GM21786 (cell line): Measurements from ENCODE around the gene FGR.
A peak's percentile ranks its signal among the peaks of the same experiment; 100 is the strongest.
"Not testable (repeated sequence)": the region's sequence is repeated elsewhere in the genome, so short reads cannot be mapped to it uniquely, and the experiment has no call there.

Source experiments
- ATAC-seq: cut with Tn5 transposase; IDR thresholded peaks from one replicate; pipeline ENCODE4 v1.9.1; 2021; ENCODE audit not compliant: unreplicated experiment

FGR gene

DNA sequence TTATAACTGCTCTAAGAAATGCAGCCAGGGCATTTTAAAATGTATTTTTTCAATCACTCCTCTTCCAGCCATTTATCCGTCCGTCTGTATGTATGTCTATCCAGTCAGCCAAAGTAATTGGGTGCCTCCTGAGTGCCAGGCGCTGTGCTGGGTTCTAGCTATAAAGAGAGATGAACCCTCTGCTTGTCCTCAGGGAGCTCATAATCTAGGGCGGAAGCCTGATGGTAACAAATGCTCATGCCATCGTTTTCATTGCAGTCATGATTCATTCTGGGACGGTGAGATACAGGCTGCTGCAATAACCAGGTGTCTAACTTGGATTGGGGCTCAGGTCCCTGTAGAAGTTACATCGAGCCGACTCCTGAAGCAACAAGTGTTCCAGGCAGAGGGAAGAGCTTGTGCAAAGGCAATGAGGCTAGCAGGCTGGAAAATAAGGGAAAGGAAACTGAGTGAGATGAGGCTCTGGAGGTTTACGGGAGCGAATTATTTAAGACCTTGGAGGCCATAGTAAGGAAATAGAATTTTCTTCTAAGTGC lies 25.4 kb upstream of the FGR start:
- ATAC-seq, result no peak

DNA sequence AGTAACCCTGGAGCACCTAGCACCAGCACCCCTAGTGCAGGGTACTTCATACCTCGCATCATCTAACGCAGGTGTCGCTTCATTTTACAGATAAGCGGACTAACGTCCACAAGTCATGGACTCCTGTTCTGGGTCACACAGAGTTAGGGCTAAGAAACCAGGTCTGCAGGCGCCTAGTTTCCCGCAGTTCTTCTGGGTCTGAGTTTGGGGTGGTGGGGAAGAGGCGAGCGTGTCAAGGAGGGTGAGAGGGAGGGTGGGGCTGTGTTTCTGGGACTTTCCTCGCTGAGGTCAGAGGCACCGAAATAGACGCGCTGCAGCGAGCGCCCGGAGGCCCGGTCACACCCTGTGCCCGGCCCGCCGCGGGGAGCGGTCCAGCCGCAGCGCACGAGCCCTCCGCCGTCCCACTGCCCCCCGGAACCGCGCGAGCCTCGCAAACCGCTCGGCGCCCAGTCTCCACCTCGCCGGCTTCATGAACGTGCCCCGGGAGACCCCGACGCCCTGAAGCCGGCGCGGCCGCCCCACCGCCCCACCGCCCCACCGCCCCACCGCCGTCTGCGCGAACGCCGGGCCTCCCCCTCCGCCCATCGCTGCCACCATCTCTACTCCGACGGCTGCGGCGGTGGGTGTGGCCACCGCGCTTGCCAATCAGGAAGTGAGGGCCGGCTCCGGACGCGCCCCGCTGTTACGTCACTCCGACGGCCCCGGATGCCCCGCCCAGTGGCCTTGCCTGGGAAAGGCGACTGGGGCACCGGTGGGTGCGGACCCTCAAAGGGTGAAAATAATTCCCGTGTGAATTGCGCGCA lies 24.7 kb upstream of the FGR start:
- peak; percentile 50 for ATAC-seq

DNA sequence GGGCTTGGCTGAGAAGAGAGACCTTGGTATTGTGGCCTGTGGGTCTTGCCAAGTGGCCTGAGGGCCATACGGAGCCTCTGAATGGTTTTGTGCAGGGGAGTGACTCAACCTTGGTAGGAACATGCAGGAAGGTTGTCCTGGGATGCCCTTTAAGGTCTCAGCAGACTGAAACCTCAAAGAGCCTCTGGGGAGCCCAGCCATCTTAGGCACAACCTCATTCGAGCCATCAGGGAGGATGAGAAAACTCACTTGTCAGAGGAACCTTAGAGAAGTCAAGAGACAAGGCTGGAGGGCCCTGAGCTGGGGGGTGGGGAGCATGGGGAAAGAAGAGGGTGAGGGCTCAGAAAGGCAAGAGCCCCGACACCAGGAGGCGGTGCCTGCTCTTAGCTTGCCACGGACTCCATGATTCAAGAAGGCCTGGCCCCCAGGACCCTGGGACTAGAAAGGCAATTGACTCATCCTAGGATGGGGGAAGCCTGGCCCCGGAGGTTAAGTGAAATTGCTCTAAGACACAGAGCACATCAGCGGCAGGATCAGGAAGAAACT lies 24.0 kb upstream of the FGR start:
- ATAC-seq, result peak; percentile 24

DNA sequence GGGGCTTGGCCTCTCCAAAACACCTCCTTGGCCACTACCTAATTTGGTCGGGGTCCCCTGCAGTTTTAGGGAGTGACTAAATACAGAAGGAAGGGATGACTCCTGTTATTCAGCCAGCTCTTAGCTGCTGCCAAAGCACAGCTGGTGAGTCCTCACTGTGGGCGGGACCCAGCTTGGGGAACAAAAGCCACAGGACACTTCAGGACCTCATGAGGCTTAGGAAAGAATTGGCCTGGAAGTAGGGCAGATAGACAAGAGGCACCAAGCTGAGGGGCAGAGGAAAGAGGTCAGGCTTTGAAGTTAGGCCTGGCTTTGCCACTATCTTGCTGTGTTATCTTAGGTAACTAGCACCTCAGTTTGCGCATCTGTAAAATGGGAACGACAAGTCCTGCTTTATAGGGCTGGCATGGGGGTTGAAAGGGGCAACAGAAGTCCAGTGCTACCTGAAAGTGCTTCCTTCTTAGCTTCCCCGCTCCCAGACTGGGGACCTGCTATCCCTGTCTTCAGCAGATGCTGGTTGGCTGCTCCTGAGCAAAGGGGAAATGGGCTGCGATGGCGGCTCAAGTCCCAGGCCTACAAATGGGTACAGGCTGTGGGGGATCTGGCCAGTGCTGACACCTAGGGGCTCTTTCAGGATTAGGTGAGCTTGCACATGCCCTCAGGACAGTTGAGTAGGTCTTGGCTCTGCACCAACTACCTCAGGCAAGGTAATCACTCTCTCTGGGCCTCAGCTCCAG lies 21.3 kb upstream of the FGR start:
- no peak for ATAC-seq

DNA sequence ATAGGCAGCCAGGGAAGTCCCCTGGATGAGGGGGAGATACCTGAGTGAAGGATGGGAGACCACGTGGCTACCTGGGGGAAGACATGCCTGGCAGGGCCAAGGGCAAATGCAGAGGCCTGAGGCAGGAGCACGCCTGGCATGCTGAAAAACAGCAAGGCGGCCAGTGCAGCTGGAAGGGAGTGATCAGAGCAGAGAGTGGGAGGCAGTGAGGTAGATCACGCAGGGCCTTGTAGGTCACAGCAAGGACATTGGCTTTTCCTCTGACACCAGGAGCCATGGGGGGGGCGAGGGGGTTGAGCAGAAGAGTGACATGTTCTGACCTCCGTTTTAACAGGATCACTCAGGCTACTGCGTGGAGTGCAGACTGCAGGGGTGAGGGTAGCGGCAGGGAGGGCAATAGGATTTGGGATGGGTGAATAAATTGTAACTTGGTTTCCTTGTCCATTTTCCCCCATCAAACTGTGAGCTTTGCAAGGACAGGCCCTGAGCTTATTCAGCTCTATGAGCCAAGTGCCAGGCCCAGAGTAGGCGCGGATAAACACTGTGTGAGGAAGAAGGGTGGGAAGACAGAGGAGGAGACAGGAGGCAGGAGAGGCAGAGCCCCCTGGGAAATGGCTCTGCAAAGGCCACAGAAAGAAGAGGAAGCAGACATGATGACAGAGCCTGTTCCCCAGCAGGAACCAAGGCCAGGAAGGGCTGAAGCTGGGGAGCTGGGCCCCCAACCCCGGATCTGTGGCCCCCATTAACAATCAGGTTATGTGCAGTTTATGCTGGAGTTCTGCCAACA lies 20.4 kb upstream of the FGR start:
- ATAC-seq, result no peak

DNA sequence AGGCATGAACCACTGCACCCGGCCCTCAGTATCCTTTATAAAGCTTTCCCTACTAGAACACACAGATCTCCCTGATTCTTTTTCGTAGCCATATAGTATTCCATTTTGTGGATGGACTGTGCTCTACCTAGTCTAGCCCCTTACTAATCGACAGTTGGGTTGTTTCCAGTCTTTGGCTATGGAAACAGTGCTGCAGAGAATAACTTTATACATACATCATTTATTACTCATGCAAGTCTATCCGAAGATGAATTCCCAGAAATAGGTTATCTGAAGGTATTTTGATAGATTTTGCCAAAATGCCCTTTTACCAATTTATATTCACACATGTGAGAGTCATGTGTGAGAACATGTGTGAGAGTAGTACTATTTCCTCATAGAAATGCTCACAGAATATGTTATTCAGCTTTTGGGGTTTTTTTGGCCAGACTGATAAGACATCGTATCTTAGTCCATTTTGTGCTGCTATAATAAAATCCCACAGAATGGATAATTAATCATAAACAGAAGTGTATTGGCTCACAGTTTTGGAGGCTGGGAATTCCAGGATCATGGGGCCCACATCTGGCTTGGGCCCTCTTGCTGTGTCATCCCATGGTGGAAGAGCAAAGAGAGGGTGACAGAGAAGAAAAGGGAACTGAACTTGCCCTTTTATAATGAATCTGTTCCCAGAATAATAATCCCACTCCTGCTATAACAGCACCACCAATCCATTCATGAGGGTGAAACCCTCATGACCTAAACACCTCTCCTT lies 17.3 kb upstream of the FGR start:
- no peak for ATAC-seq

DNA sequence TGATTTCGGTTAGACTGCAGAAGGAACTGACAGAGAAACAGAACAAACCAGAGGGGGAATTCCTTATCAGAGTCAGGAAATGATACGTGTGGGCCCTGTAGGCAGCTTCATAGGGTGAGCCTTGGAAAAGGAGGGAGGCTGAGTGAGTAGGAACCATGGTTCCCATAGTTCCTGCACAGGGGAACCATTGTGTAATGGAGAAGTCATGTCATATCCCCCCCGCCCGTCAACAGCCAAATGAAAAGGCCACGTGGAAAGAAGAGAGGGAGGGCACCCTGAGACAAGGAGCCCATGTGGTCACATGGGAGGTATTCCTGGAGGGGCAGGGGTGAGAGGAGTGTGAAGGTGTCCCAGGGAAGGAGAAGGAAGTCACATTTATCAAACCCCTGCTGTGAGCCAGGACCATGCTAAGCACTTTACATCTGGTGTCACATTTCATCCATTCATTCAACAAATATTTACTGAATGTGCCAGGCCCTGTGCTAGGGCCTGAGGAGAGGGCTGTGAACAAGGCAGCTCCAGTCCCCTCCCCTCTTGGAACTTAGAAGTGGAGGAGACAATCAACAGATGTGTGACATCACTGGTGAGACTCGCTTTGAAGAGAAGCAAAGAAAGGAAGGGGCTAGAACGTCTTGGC lies 15.7 kb upstream of the FGR start:
- ATAC-seq, result no peak

DNA sequence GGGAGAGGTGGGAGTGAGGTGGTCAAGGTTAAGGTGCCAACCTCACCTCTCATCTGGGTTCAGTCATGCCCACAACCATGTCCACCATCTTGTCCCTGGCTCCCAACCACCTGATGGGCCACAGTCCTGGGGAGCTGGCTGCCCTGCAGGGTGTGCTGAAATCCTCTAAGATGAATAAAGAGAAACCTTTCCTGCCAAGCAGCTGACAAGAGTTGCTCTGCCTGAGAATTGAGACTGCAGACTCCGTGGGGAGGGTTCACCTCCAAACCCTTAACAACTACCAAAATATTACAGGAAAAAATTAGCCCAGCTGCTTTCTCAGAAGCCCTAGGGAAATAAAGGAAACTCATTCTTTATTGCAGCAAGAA lies 15.2 kb upstream of the FGR start:
- ATAC-seq, result no peak

DNA sequence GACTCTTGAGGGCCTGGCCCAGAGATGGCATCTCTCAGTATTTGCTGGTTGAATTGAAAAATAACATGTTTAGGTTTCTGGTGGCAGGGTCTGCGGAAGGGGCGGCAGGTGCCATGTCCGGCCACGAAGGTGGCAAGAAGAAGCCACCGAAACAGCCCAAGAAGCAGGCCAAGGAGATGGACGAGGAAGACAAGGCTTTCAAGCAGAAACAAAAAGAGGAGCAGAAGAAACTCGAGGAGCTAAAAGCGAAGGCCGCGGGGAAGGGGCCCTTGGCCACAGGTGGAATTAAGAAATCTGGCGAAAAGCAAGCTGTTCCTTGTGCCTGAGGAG lies 14.3 kb upstream of the FGR start:
- ATAC-seq, result no peak

DNA sequence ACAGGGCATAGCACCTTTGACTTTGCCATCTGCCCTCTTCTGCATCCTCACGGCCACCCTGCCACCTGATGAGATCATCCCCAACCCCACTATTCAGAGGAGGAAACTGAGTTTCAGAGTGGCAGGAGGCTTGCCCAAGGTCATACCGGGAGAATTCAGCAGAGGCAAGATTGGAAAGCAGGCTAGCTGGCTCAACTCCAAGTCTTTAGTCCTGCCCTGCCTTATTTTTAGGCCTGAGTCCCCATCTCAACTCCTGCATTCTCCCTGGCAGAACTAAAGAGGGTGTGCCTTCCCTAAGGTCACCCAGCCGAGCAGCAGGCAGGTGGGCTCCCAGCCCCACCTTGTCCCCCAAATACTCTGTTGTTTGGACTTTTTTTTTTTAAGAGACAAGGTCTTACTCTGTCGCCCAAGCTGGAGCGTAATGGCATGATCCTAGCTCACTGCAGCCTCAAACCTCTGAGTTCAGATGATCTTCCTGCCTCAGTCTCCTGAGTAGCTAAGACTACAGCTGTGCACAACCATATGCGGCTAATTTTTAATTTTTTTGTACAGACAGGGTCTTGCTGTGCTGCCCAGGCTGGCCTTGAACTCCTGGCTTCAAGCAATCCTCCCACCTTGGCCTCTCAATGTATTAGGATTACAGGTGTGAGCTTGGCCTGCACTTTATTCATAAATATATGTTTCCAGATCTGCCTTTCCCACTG lies 13.8 kb upstream of the FGR start:
- ATAC-seq, result no peak

DNA sequence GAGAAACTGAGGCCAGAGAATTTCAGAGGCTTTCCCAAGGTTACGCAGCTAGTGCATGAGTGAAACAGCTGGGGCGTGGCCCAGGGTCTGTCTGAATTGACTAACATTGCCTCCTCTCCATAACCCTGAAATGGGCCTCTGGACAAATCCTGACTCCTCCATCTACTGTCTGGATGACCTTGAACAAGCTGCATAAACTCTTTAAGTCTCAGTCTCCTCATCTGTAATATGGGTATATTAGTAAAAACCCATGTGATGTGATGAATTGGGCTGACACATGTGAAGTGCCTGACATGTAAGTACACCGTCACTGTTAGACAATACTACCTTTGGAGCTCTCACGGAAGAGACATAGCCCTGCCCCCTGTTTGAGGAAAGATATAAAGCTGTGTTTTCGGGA lies 12.3 kb upstream of the FGR start:
- no peak for ATAC-seq

DNA sequence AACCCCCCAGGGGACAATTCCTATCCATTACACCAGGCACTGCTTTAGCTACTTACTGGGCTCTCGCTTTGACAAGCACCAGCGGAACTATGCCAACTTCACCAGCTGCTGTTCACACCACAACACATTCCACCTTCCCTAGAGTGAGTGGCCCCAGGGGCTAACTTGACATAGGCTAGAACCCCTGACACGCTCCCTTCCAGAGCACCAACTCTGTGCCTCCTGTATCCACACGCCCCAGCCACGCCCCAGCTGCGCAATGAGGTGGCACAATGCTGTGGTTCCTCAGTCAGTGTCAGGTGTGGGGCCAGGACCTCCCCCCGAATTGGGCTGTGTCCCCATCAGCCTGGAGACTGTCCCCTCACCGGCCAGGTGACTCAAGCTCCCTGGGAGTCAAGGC lies 11.7 kb upstream of the FGR start:
- no peak for ATAC-seq

DNA sequence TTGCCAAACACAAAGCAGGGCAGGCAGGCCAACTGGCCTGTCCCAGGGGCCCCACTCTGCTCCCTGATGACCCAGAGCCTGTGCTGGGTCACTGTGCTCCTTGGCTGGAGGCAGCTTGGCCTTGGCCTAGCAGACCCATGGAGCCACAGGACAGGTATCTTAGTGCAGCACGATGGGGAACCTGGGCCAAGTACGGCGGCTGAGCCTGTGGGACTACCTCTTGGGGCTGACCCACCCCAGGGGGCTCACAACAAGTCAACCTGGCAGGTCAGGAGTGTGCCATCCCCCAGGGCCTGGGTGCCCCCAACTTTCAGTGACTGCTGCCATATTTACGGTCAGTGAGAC lies 10.1 kb upstream of the FGR start:
- ATAC-seq, result no peak

DNA sequence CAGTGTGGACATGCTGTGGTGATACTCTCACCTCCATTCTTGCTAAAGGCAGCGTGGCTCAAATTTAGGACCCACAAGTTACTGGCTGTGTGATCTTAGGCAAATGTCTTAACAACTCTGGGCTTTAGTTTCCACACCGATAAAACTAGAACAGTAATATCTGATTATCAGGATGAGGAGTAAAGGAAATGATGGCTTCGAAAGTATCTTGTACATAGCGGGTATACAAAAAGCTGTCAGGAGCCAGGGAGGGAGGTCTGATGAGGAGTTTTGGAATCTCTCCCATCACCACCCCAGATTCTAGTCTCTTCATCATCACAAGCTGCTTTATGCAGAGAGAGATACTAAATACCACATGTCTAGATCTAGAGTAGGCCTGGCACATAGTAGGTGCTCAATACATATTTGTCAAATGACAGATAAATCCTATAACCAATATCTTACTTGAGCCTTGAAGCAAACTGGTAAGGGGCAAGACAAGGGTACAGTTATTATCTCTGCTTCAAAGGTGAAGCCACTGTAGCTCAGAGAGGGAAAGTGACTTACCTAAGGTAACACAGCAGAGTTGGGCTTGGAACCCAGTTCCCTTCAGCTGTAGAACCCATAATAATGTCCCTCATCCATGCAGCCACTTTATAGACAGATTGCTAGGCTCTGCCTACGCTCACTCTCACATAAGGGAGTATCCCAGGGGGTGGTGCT lies 9.5 kb upstream of the FGR start:
- ATAC-seq, result no peak

DNA sequence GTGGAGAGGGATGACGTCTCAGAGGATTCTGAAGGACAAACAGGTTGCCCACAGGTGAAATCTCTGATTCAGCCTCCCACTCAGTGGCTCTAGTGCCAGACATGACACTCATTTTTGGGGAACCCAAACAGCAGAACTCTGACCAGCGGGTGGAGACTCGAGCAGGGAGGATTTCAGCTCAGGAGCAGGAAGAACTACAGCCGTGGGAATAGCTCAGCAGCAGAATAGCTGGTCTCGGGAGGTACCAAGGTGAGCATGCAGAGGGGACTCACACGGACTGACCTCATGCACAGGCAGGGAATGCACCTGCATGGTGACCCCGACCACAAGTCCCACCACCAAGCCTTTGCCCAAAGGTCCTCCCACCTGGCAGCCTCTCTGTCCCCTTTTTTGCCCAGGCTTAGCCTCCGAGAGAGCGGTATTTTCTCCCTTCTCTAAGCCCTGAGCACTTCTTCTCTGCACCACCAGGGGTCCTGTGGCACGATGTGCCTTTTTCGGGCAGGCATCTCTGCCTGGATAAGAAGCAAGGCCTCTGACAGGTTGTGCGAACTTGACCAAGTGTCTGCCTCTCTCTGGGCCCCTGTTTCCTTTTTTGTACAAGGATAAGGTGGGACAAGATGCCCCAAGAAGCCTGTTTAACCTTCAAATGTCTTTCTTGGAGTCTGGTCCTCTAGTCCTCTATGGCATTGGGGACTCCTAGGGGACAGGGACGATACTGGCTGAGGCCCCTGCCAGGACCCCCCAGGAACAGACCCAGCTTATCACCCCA lies 8.8 kb upstream of the FGR start:
- no peak for ATAC-seq

DNA sequence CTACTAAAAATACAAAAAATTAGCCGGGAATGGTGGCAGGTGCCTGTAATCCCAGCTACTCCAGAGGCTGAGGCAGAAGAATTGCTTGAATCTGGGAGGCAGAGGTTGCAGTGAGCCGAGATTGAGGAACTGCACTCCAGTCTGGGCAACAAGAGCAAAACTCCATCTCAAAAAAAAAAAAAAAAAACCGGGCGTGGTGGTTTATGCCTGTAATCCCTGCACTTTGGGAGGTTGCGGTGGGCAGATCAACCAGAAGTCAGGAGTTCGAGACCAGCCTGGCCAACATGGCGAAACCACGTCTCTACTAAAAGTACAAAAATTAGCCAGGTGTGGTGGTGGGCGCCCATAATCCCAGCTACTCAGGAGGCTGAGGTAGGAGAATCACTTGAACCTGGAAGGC lies 5.5 kb upstream of the FGR start:
- ATAC-seq, result not testable (repeated sequence)

DNA sequence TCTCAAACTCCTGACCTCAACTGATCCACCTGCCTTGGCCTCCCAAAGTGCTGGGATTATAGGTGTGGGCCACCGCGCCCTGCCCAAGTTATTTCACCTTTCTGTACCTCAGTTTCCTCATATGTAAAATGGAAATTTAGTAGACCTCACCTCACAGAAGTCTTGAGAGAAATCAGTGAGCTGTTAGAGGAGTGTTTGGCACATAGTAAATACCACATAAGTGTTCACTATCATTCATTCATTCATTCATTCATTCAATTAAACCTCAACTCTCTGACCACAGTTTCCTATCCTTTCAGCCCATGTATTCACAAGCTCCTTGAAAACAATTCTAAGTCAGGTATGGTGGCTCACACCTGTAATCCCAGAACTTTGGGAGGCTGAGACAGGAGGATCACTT lies 3.8 kb upstream of the FGR start:
- no peak for ATAC-seq

DNA sequence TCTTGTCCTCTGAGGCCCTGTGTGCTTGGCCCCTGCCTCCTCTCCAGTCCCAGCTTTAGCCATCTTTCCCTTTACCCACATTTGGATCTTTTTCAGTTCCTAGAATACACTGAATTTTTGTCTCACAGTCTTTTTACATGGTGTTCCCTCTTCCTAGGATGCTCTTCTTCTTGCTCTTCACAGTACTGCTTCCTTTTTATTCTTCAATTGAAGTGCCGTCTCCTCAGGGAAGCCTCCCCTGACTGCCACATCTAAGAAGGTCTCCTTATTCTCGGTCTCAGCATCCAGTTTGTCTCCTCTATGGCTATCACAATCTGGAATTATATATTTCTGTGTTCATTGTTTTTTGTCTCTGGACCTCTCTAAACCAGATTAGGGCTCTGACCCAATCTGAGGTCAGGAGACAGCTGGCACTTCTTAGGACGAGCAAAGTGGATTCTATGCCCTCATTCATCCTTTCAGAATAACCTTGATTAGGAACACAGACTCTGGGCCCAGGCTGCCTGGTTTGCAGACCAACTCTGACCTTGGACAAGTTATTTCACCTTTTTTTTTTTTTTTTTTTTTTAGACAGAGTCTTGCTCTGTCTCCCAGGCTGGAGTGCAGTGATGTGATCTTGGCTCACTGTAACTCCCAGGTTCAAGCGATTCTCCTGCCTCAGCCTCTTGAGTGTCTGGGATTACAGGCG lies 3.2 kb upstream of the FGR start:
- no peak for ATAC-seq
